Breast epithelium (tissue), 4 donors: Measurements from ENCODE around the gene ARSJ. TPM values are rescaled to one million over a fixed set of nuclear protein-coding genes. Genes with fewer than 3 reads are reported as not detected.

ENCODE experiments used
- DNase-seq, 2 donors: peaks; one replicate each; pipeline ENCODE4 v3.0.0-alpha.2; 2019; ENCODE audit warnings: low spot score in 2 of 2
- H3K27ac ChIP-seq, 2 donors: fragments of 200-600 bp; sonication (generic) in 1 of 2; one replicate each; pipeline ENCODE4 v1.5.1; 2016 to 2019; ENCODE audit warnings: mild to moderate bottlenecking in 1 of 2
- H3K27me3 ChIP-seq, 2 donors: fragments of 200-600 bp; sonication (generic) in 1 of 2; one replicate each; pipeline versions ENCODE4 v1.5.1 to v1.6.0; 2017 to 2019; ENCODE audit warnings: control low read depth in 1 of 2, mild to moderate bottlenecking in 1 of 2
- H3K36me3 ChIP-seq: fragments of 200-600 bp; one replicate; pipeline ENCODE4 v1.5.1; 2019
- H3K4me1 ChIP-seq, 2 donors: fragments of 200-600 bp; sonication (generic); one replicate each; pipeline ENCODE4 v1.5.1; 2016 to 2019; ENCODE audit warnings: control low read depth in 1 of 2
- H3K4me3 ChIP-seq, 3 donors: fragments of 200-600 bp; sonication (generic); 1 replicate in 2 of 3; 2 replicates in 1 of 3; pipeline ENCODE4 v1.5.1; 2016 to 2019; ENCODE audit warnings: mild to moderate bottlenecking in 3 of 3, moderate library complexity in 2 of 3
- H3K9me3 ChIP-seq, 2 donors: fragments of 200-600 bp; sonication (generic) in 1 of 2; one replicate each; pipeline ENCODE4 v1.5.1; 2016 to 2019; ENCODE audit warnings: control low read depth in 1 of 2
- POLR2A ChIP-seq: fragments of 450-650 bp; IDR thresholded peaks from one replicate; pipeline ENCODE4 v1.6.1; 2016; ENCODE audit warnings: antibody characterized with exemption, mild to moderate bottlenecking, moderate library complexity
- POLR2AphosphoS5 ChIP-seq, 3 donors: sonication (generic); formaldehyde crosslinking; IDR thresholded peaks; one replicate each; pipeline ENCODE4 v1.6.1; 2017; ENCODE audit warnings: antibody characterized with exemption in 3 of 3
- intact Hi-C: fragments of 100-400 bp; cut with DNase I; formaldehyde crosslinking; loops from one replicate; pipeline ENCODE4 v1.15.1; 2023; ENCODE audit warnings: low total_unique reads
- total RNA-seq, 3 donors: library from RNA; depleted of rRNA; stranded (reverse); fragments of >200 nt; gene quantifications; one replicate each; pipeline ENCODE4 v1.1.0, GENCODE V29; 2016
- TF ChIP-seq, protein P1 (sequence below), 3 donors: fragments of 450-650 bp; IDR thresholded peaks; one replicate each; pipeline ENCODE4 v1.5.1; 2016 to 2017; ENCODE audit warnings: antibody characterized with exemption in 3 of 3, mild to moderate bottlenecking in 3 of 3, moderate library complexity in 3 of 3

Gene ARSJ
- total RNA-seq, 3 donors from 2014 or later = 1.1 to 10.7 (median 8.8) TPM

GRCh38 chr4:113888006-113888405 lies 91.4 kb downstream of the ARSJ start:
- Histone ChIP-seq H3K36me3 (no peaks in the 10 kb centered on the region), H3K4me1 (no peaks in the 10 kb centered on the region), H3K4me3 (no peak overlapping the region), H3K27me3 (no peaks in the 10 kb centered on the region), H3K9me3 (no peaks in the 10 kb centered on the region), H3K27ac (no peak overlapping the region)
- TF ChIP-seq, protein P1, sequence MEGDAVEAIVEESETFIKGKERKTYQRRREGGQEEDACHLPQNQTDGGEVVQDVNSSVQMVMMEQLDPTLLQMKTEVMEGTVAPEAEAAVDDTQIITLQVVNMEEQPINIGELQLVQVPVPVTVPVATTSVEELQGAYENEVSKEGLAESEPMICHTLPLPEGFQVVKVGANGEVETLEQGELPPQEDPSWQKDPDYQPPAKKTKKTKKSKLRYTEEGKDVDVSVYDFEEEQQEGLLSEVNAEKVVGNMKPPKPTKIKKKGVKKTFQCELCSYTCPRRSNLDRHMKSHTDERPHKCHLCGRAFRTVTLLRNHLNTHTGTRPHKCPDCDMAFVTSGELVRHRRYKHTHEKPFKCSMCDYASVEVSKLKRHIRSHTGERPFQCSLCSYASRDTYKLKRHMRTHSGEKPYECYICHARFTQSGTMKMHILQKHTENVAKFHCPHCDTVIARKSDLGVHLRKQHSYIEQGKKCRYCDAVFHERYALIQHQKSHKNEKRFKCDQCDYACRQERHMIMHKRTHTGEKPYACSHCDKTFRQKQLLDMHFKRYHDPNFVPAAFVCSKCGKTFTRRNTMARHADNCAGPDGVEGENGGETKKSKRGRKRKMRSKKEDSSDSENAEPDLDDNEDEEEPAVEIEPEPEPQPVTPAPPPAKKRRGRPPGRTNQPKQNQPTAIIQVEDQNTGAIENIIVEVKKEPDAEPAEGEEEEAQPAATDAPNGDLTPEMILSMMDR (IDR thresholded peaks at IDR 0.05) = no peak
- no peak for TF ChIP-seq POLR2AphosphoS5 (IDR thresholded peaks at IDR 0.05)
- no peak for TF ChIP-seq POLR2A
- intact Hi-C loops = no loop called here
- DNase-seq = no peak

DNA sequence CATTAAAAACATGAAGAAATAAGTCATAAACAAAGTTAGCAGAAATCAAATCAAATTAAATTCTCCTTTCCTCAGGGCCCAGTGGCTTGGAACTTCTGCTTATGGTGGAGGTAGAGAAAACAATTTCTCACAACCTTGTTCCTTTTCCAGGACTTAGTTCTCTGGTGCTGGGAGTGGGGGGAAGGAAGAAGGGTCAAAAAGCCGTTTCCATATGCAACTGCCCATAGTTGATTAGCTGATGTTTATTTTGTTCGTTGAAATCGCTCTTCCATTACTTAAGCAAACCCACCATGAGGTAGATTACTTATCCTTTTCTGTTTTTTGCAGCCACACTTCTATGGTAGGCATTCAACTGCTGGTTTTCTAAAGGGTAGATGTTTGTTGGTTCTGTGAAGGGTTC lies 94.2 kb downstream of the ARSJ start:
- DNase-seq = no peak
- Histone ChIP-seq H3K9me3 (no peaks in the 10 kb centered on the region), H3K36me3 (no peaks in the 10 kb centered on the region), H3K27me3 (no peaks in the 10 kb centered on the region), H3K4me1 (no peaks in the 10 kb centered on the region), H3K4me3 (no peak overlapping the region), H3K27ac (no peak overlapping the region)
- intact Hi-C loops = no loop called here
- TF ChIP-seq POLR2AphosphoS5 (IDR thresholded peaks at IDR 0.05) = no peak
- TF ChIP-seq, protein P1 (IDR thresholded peaks at IDR 0.05) = no peak
- TF ChIP-seq POLR2A = no peak

DNA sequence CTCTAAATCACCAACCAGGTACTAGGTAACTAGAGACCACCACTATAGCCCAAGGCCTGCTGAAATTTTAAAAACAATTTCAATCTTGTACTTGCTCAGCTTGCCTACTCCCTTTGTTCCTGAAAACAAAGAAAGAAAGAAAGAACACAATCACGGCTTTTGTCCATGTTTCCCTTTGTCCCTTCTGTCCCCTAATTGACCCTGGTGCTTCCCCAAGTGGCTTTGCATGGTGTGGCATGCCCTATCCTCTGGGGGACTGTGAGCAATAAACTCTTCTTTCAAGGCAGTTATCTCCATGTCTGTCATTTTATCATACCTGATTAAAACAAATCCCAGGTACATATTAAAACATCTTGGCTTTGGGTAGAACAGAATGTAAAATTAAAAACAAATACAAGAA lies 94.8 kb downstream of the ARSJ start:
- no peak for TF ChIP-seq POLR2A
- TF ChIP-seq, protein P1 (IDR thresholded peaks at IDR 0.05) = no peak
- TF ChIP-seq POLR2AphosphoS5 (IDR thresholded peaks at IDR 0.05) = no peak
- Histone ChIP-seq H3K4me3 (no peak overlapping the region), H3K36me3 (no peaks in the 10 kb centered on the region), H3K4me1 (no peaks in the 10 kb centered on the region), H3K9me3 (no peaks in the 10 kb centered on the region), H3K27ac (no peak overlapping the region), H3K27me3 (no peaks in the 10 kb centered on the region)
- DNase-seq = no peak
- intact Hi-C loops = no loop called here

DNA sequence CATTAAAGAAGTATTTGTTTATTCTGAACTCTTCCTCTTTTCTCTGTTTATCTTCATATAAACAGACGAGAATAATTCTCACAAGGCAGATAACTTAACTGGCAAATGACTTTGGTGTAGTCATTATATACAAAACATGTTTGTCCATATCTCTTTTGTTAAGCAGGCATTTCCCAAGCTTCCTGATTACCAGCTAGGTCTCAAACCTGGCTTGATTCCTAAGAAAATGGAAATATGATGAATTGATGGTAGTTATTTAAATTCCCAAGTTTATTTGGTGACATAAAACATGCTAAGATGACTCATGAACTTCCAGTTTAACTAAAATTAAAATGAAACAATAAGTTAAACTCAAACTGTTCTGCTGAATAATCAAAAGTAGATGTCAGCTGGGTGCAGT lies 96.8 kb downstream of the ARSJ start:
- TF ChIP-seq, protein P1 (IDR thresholded peaks at IDR 0.05) = no peak
- TF ChIP-seq POLR2A (no peak), POLR2AphosphoS5 (IDR thresholded peaks at IDR 0.05) (no peak)
- H3K4me1 ChIP-seq = no peaks in the 10 kb centered on the region
- no peak overlapping the region for H3K4me3 ChIP-seq
- no peak for DNase-seq
- H3K9me3 ChIP-seq = no peaks in the 10 kb centered on the region
- no peaks in the 10 kb centered on the region for H3K27me3 ChIP-seq
- no peak overlapping the region for H3K27ac ChIP-seq
- no peaks in the 10 kb centered on the region for H3K36me3 ChIP-seq
- intact Hi-C loops = no loop called here

- DNase-seq = no peak
- Histone ChIP-seq H3K27ac (no peak overlapping the region), H3K4me3 (no peak overlapping the region), H3K4me1 (no peaks in the 10 kb centered on the region), H3K9me3 (no peaks in the 10 kb centered on the region), H3K27me3 (no peaks in the 10 kb centered on the region), H3K36me3 (no peaks in the 10 kb centered on the region)
- no peak for TF ChIP-seq POLR2A
- TF ChIP-seq POLR2AphosphoS5 (IDR thresholded peaks at IDR 0.05) = no peak
- TF ChIP-seq, protein P1 (IDR thresholded peaks at IDR 0.05) = no peak
- intact Hi-C loops = no loop called here
Measured at GRCh38 chr4:113881256-113881655, 98.2 kb downstream of the ARSJ start.
